PFSK-1 (cell line): Measurements from ENCODE around the gene SLC25A39.

Experiments
- POLR2AphosphoS5 ChIP-seq: IDR thresholded peaks from 2 replicates; pipeline ENCODE4 v1.6.1; 2012; ENCODE audit warnings: low read depth, mild to moderate bottlenecking, control low read depth, low read length, moderate library complexity
- SIN3A ChIP-seq: IDR thresholded peaks from 2 replicates; pipeline ENCODE4 v1.6.1; 2012; ENCODE audit warnings: mild to moderate bottlenecking, low read length, moderate library complexity, borderline replicate concordance; ENCODE audit not compliant: insufficient read depth
- TAF1 ChIP-seq: IDR thresholded peaks from 2 replicates; pipeline ENCODE4 v1.6.1; 2012; ENCODE audit warnings: low read length, control low read depth, borderline replicate concordance; ENCODE audit not compliant: insufficient read depth
- TF ChIP-seq, protein P1 (sequence below), 2 experiments: IDR thresholded peaks; 2 replicates each; pipeline versions ENCODE4 v1.6.1 to v1.8.0; 2011 to 2012; ENCODE audit warnings: low read depth in 2 of 2, low read length in 2 of 2, control low read depth in 1 of 2, inconsistent platforms in 1 of 2, mild to moderate bottlenecking in 1 of 2, moderate library complexity in 1 of 2; ENCODE audit not compliant: insufficient read depth in 1 of 2

DNA sequence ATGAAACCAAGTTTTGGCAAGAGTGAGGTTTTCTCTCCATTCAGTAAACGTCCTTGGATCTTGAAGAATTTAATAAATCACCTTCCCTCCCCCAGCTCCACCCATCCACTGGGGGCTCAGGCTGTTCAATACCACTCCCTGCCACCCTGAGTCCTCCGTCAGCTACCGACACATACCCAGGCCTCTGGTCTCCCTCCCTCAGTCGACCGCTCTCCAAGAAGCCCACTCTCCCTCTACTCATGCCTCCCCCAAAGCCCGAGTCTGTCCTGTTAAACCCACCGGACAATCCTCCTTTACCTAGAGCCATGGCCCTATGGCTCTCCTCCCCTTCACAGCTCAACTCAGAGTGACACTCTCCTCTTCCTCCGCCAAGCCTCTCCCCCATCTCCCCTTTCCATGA is 37.0 kb downstream of the SLC25A39 start:
- TF ChIP-seq, protein P1, sequence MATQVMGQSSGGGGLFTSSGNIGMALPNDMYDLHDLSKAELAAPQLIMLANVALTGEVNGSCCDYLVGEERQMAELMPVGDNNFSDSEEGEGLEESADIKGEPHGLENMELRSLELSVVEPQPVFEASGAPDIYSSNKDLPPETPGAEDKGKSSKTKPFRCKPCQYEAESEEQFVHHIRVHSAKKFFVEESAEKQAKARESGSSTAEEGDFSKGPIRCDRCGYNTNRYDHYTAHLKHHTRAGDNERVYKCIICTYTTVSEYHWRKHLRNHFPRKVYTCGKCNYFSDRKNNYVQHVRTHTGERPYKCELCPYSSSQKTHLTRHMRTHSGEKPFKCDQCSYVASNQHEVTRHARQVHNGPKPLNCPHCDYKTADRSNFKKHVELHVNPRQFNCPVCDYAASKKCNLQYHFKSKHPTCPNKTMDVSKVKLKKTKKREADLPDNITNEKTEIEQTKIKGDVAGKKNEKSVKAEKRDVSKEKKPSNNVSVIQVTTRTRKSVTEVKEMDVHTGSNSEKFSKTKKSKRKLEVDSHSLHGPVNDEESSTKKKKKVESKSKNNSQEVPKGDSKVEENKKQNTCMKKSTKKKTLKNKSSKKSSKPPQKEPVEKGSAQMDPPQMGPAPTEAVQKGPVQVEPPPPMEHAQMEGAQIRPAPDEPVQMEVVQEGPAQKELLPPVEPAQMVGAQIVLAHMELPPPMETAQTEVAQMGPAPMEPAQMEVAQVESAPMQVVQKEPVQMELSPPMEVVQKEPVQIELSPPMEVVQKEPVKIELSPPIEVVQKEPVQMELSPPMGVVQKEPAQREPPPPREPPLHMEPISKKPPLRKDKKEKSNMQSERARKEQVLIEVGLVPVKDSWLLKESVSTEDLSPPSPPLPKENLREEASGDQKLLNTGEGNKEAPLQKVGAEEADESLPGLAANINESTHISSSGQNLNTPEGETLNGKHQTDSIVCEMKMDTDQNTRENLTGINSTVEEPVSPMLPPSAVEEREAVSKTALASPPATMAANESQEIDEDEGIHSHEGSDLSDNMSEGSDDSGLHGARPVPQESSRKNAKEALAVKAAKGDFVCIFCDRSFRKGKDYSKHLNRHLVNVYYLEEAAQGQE (IDR thresholded peaks at IDR 0.05; ENCODE audit: insufficient read depth in 1 of 2, low read depth in 2 of 2, low read length in 2 of 2): no peak
- TF ChIP-seq POLR2AphosphoS5: no peak
- no peak for TF ChIP-seq TAF1
- no peak for TF ChIP-seq SIN3A
